ENCODE results near the gene HSF2BP.

DNA sequence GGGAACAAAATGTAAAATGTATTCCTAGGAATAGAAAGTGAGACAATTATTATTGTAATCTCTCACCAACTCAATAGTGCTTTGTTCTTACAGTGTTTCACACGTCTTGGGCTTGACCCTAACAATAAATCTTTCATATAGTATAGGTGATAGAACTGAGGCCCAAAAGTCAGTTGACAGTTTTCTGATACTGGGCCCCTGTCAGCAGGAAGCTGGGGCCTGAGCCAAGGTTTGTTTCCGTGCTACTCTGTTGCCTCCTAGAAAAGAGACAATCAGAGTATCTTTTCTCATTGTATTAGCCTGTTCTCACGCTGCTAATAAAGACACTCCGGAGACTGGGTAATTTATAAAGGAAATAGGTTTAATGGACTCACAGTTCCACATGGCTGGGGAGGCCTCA is 5.1 kb upstream of the HSF2BP start:
- TF ChIP-seq, protein P1, sequence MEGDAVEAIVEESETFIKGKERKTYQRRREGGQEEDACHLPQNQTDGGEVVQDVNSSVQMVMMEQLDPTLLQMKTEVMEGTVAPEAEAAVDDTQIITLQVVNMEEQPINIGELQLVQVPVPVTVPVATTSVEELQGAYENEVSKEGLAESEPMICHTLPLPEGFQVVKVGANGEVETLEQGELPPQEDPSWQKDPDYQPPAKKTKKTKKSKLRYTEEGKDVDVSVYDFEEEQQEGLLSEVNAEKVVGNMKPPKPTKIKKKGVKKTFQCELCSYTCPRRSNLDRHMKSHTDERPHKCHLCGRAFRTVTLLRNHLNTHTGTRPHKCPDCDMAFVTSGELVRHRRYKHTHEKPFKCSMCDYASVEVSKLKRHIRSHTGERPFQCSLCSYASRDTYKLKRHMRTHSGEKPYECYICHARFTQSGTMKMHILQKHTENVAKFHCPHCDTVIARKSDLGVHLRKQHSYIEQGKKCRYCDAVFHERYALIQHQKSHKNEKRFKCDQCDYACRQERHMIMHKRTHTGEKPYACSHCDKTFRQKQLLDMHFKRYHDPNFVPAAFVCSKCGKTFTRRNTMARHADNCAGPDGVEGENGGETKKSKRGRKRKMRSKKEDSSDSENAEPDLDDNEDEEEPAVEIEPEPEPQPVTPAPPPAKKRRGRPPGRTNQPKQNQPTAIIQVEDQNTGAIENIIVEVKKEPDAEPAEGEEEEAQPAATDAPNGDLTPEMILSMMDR (IDR thresholded peaks at IDR 0.05) = no peak
- TF ChIP-seq POLR2A (IDR thresholded peaks at IDR 0.05) (no peak), EP300 (IDR thresholded peaks at IDR 0.05) (no peak), POLR2AphosphoS5 (IDR thresholded peaks at IDR 0.05) (no peak)
